PFSK-1 (cell line): ENCODE measurements around the gene PRKCI.

ENCODE experiments used
- POLR2AphosphoS5 ChIP-seq: IDR thresholded peaks from 2 replicates; pipeline ENCODE4 v1.6.1; 2012; ENCODE audit warnings: low read depth, mild to moderate bottlenecking, control low read depth, low read length, moderate library complexity
- REST ChIP-seq, 2 experiments: IDR thresholded peaks; 2 replicates each; pipeline versions ENCODE4 v1.6.1 to v1.8.0; 2011 to 2012; ENCODE audit warnings: low read depth in 2 of 2, low read length in 2 of 2, control low read depth in 1 of 2, inconsistent platforms in 1 of 2, mild to moderate bottlenecking in 1 of 2, moderate library complexity in 1 of 2; ENCODE audit not compliant: insufficient read depth in 1 of 2
- SIN3A ChIP-seq: IDR thresholded peaks from 2 replicates; pipeline ENCODE4 v1.6.1; 2012; ENCODE audit warnings: mild to moderate bottlenecking, low read length, moderate library complexity, borderline replicate concordance; ENCODE audit not compliant: insufficient read depth

GRCh38 chr3:170228093-170228766 is 6.0 kb downstream of the PRKCI start:
- TF ChIP-seq SIN3A: no peak
- TF ChIP-seq REST (IDR thresholded peaks at IDR 0.05; ENCODE audit: insufficient read depth in 1 of 2, low read depth in 2 of 2, low read length in 2 of 2): no peak
- TF ChIP-seq POLR2AphosphoS5: no peak
